HEK293T (cell line): ENCODE measurements around the gene LRCH4.

ENCODE experiments used
- ARNT ChIP-seq: fragments of 450-650 bp; IDR thresholded peaks from 2 replicates; pipeline ENCODE4 v1.6.1; 2017; ENCODE audit warnings: mild to moderate bottlenecking
- BHLHE40 ChIP-seq: fragments of 450-650 bp; IDR thresholded peaks from 2 replicates; pipeline ENCODE4 v1.6.1; 2016; ENCODE audit warnings: mild to moderate bottlenecking, moderate library complexity, borderline replicate concordance
- ELF4 ChIP-seq: fragments of 450-650 bp; IDR thresholded peaks from 2 replicates; pipeline ENCODE4 v1.6.1; 2017; ENCODE audit warnings: antibody characterized with exemption
- FOXA1 ChIP-seq: fragments of 450-650 bp; IDR thresholded peaks from 2 replicates; pipeline ENCODE4 v1.6.1; 2016; ENCODE audit warnings: mild to moderate bottlenecking
- FOXK2 ChIP-seq: fragments of 450-650 bp; IDR thresholded peaks from 2 replicates; pipeline ENCODE4 v1.6.1; 2016; ENCODE audit warnings: mild to moderate bottlenecking
- FOXM1 ChIP-seq: fragments of 450-650 bp; IDR thresholded peaks from 2 replicates; pipeline ENCODE4 v1.6.1; 2017; ENCODE audit warnings: mild to moderate bottlenecking, borderline replicate concordance
- NFRKB ChIP-seq: fragments of 450-650 bp; IDR thresholded peaks from 2 replicates; pipeline ENCODE4 v1.6.1; 2016; ENCODE audit warnings: mild to moderate bottlenecking, moderate library complexity
- SP1 ChIP-seq: fragments of 450-650 bp; IDR thresholded peaks from 2 replicates; pipeline ENCODE4 v1.6.1; 2017
- SUZ12 ChIP-seq: fragments of 450-650 bp; IDR thresholded peaks from 2 replicates; pipeline ENCODE4 v1.6.1; 2016; ENCODE audit warnings: mild to moderate bottlenecking
- TARDBP ChIP-seq: fragments of 450-650 bp; IDR thresholded peaks from 2 replicates; pipeline ENCODE4 v1.6.1; 2016
- ZNF384 ChIP-seq: fragments of 450-650 bp; IDR thresholded peaks from 2 replicates; pipeline ENCODE4 v1.6.1; 2016
- TF ChIP-seq, protein P1 (sequence below): fragments of 450-650 bp; IDR thresholded peaks from 2 replicates; pipeline ENCODE4 v1.6.1; 2016

DNA sequence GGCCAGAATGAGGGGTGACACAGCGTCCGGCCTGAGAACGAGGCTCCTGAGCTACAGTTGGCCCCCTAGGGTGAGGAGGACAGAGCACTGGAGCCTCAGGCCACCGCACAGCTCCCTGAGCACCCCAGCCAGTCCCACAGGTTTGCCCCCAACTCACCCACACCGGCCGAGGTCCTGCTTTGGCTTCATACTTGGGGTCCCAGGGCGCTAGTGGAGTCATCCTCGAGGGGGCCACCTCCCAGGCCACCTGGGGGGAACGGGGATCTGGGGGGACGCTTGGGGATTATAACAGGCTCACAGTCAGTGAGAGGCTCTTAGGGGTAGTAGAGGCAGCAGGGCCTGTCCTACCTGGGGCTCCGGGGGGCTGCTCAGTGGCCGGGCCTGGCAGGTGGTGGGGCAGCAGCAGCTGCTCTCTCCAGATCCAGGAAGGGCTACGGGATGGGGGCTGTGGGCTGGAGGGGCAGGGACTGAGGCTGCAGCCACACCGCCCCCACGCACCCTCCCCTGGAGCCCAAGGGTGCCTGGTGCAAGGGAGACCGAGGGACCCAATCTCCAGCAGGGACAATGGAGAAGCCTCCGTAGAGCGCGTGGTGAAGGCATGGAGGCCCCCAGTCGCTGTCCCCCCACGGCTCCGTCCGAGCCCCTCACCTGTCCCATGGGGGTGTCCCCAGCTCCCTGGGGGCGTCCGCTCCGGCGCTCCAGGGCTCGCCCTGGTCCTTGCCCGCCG is 12.8 kb downstream of the LRCH4 start:
- no peak for TF ChIP-seq FOXM1
- TF ChIP-seq FOXK2 = no peak
- TF ChIP-seq TARDBP = no peak
- no peak for TF ChIP-seq NFRKB
- no peak for TF ChIP-seq SP1
- no peak for TF ChIP-seq SUZ12
- no peak for TF ChIP-seq FOXA1
- no peak for TF ChIP-seq BHLHE40
- TF ChIP-seq ARNT = no peak
- no peak for TF ChIP-seq ZNF384
- TF ChIP-seq, protein P1, sequence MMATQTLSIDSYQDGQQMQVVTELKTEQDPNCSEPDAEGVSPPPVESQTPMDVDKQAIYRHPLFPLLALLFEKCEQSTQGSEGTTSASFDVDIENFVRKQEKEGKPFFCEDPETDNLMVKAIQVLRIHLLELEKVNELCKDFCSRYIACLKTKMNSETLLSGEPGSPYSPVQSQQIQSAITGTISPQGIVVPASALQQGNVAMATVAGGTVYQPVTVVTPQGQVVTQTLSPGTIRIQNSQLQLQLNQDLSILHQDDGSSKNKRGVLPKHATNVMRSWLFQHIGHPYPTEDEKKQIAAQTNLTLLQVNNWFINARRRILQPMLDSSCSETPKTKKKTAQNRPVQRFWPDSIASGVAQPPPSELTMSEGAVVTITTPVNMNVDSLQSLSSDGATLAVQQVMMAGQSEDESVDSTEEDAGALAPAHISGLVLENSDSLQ = no peak
- no peak for TF ChIP-seq ELF4
